Measurements from ENCODE around the gene RHOU. TPM values are rescaled to one million over a fixed set of nuclear protein-coding genes. Genes with fewer than 3 reads are reported as not detected.

Gene RHOU
- polyA plus RNA-seq, 1 donor from 2014 or later, result 13.0 TPM

DNA sequence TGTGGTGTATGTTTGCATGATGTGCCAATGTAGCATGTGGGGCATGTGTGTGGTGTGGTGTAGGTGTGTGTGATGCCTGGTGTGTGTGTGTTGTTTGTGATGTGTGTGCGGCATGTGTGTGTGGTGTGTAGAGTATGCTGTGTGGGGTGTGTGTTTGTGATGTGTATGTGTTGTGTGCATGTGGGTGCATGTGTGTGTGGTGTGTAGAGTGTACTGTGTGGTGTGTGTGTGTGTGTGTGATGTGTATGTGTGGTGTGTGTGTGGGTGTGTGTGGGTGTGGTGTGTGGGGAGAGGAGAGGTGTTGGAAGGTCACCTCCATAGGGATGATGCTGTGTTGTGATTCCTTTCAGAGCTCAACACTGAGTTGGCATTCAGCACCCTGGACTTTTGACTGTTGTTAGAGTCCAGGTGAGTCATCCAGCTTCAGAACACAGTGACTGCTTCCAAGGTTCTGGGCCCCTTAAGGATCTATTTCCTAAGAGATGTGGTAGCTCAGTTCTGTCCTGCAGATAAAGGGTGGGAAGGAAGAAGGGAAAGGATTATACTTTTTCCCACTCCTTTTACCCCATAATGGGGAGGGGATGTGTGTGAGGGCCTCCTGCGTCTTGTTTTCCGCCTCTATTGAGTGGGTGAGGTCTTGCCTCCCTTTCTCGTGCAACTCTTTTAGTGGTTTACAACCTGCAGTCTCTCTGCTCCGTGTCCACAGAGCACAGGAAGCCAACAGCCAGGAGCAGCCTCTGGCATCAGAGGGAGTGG is 47.6 kb downstream of the RHOU start:
- Histone ChIP-seq H3K4me3 (ENCODE audit: low read length) (no peak overlapping the region), H2AFZ (ENCODE audit: low read depth, low read length) (no peak overlapping the region), H3K9me2 (ENCODE audit: insufficient read depth, low read length) (no peaks in the 10 kb centered on the region), H3K27me3 (ENCODE audit: insufficient read depth, low read depth, low read length) (no peaks in the 10 kb centered on the region), H4K20me1 (ENCODE audit: insufficient read depth) (no peaks in the 10 kb centered on the region), H3K36me3 (ENCODE audit: insufficient read depth, low read length) (no peaks in the 10 kb centered on the region), H3F3A (ENCODE audit: insufficient read depth, low read length, poor library complexity, severe bottlenecking) (no peaks in the 10 kb centered on the region), H3K4me2 (ENCODE audit: low read length) (no peak overlapping the region), H3K79me2 (replicated peaks; ENCODE audit: insufficient read depth, low read length) (no peaks in the 10 kb centered on the region), H3K9me3 (ENCODE audit: low read length) (no peaks in the 10 kb centered on the region), H3K9ac (ENCODE audit: low read length) (no peak overlapping the region), H3K27ac (ENCODE audit: low read length) (no peak overlapping the region)
- TF ChIP-seq, protein P1, sequence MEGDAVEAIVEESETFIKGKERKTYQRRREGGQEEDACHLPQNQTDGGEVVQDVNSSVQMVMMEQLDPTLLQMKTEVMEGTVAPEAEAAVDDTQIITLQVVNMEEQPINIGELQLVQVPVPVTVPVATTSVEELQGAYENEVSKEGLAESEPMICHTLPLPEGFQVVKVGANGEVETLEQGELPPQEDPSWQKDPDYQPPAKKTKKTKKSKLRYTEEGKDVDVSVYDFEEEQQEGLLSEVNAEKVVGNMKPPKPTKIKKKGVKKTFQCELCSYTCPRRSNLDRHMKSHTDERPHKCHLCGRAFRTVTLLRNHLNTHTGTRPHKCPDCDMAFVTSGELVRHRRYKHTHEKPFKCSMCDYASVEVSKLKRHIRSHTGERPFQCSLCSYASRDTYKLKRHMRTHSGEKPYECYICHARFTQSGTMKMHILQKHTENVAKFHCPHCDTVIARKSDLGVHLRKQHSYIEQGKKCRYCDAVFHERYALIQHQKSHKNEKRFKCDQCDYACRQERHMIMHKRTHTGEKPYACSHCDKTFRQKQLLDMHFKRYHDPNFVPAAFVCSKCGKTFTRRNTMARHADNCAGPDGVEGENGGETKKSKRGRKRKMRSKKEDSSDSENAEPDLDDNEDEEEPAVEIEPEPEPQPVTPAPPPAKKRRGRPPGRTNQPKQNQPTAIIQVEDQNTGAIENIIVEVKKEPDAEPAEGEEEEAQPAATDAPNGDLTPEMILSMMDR (IDR thresholded peaks at IDR 0.05; ENCODE audit: poor library complexity, severe bottlenecking), result no peak
- TF ChIP-seq EP300 (conservative IDR thresholded peaks at IDR 0.05; ENCODE audit: poor library complexity, severe bottlenecking) (no peak), TAF1 (IDR thresholded peaks at IDR 0.05; ENCODE audit: low read depth) (no peak), MXI1 (conservative IDR thresholded peaks at IDR 0.05; ENCODE audit: poor library complexity, severe bottlenecking) (no peak), SMC3 (conservative IDR thresholded peaks at IDR 0.05; ENCODE audit: poor library complexity) (no peak), REST (IDR thresholded peaks at IDR 0.05; ENCODE audit: borderline replicate concordance) (no peak), EZH2 (IDR thresholded peaks at IDR 0.05; ENCODE audit: borderline replicate concordance, insufficient read depth, low read length, poor library complexity, severe bottlenecking) (no peak), RAD21 (conservative IDR thresholded peaks at IDR 0.05) (no peak), POLR2AphosphoS5 (IDR thresholded peaks at IDR 0.05) (no peak)

DNA sequence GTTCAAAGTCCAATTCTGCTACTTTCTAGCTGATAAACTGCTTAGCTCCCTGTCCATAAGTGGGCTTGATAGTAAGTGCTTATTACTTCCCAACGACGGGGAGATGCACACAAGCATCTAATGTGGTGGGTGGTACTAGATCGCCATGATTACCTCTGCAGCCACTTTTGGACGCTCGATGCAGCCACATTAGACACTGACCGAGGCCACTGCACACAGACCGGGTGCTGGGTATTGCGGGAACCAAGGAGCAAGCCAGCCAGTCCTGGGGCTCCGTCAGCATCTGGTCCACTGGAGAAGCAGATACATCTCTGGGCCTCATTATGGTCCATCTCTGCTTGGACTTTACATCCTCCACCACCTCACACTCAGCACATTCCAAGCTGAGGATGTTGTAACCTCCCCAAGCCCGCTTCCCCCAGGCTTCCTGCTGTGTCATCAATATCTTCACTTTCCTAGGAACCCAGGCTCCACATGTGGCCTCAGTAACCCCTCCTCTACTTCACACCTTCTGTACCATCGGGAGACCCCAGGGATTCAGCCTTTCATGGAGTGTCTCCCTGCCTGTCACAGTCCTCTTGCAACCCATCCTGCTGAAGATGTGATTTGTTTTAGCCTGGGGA is 48.2 kb downstream of the RHOU start:
- no peaks in the 10 kb centered on the region for H3K9me3 ChIP-seq (ENCODE audit: low read length)
- H3K9me2 ChIP-seq (ENCODE audit: insufficient read depth, low read length), result no peaks in the 10 kb centered on the region
- no peak overlapping the region for H2AFZ ChIP-seq (ENCODE audit: low read depth, low read length)
- no peaks in the 10 kb centered on the region for H4K20me1 ChIP-seq (ENCODE audit: insufficient read depth)
- no peaks in the 10 kb centered on the region for H3K27me3 ChIP-seq (ENCODE audit: insufficient read depth, low read depth, low read length)
- H3K36me3 ChIP-seq (ENCODE audit: insufficient read depth, low read length), result no peaks in the 10 kb centered on the region
- no peaks in the 10 kb centered on the region for H3K79me2 ChIP-seq (replicated peaks; ENCODE audit: insufficient read depth, low read length)
- no peak overlapping the region for H3K9ac ChIP-seq (ENCODE audit: low read length)
- H3K4me3 ChIP-seq (ENCODE audit: low read length), result no peak overlapping the region
- H3K27ac ChIP-seq (ENCODE audit: low read length), result no peak overlapping the region
- no peak overlapping the region for H3K4me2 ChIP-seq (ENCODE audit: low read length)
- TF ChIP-seq RAD21 (conservative IDR thresholded peaks at IDR 0.05), result no peak
- TF ChIP-seq MXI1 (conservative IDR thresholded peaks at IDR 0.05; ENCODE audit: poor library complexity, severe bottlenecking), result no peak
- TF ChIP-seq SMC3 (conservative IDR thresholded peaks at IDR 0.05; ENCODE audit: poor library complexity), result no peak
- TF ChIP-seq REST (IDR thresholded peaks at IDR 0.05; ENCODE audit: borderline replicate concordance), result no peak
- TF ChIP-seq, protein P1 (IDR thresholded peaks at IDR 0.05; ENCODE audit: poor library complexity, severe bottlenecking), result no peak
- TF ChIP-seq POLR2AphosphoS5 (IDR thresholded peaks at IDR 0.05), result no peak
- TF ChIP-seq TAF1 (IDR thresholded peaks at IDR 0.05; ENCODE audit: low read depth), result no peak
- no peak for TF ChIP-seq EZH2 (IDR thresholded peaks at IDR 0.05; ENCODE audit: borderline replicate concordance, insufficient read depth, low read length, poor library complexity, severe bottlenecking)
- no peak for TF ChIP-seq EP300 (conservative IDR thresholded peaks at IDR 0.05; ENCODE audit: poor library complexity, severe bottlenecking)
- H3F3A ChIP-seq (ENCODE audit: insufficient read depth, low read length, poor library complexity, severe bottlenecking), result no peaks in the 10 kb centered on the region

Data from neural cell (in vitro differentiated cells).